ENCODE measurements around the gene CPD.
"Not testable (repeated sequence)": the region's sequence is repeated elsewhere in the genome, so short reads cannot be mapped to it uniquely, and the experiment has no call there.

CPD gene

DNA sequence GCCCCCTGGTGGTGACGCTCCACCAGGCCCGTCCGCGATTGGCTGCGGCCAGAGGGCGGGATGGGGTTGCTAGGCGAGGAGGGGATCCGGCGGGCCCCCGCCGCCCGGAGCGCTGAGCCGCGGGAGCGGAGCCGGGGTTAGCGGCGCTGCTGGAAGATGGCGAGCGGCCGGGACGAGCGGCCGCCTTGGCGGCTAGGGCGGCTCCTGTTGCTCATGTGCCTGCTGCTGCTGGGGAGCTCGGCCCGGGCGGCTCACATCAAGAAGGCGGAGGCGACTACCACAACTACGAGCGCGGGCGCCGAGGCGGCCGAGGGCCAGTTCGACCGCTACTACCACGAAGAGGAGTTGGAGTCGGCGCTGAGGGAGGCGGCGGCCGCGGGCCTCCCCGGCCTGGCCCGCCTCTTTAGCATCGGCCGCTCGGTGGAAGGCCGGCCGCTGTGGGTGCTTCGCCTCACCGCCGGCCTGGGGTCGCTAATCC is at the start of gene CPD:
TSS of gene CPD (plus strand) at position 103 of the 478 bp plus-strand sequence. CDS start at position 157, 54 bp downstream.
- DNase-seq: peak; percentile 83

GRCh38 chr17:30332057-30332542 is 46.6 kb upstream of the CPD start:
- no peak for DNase-seq

DNA sequence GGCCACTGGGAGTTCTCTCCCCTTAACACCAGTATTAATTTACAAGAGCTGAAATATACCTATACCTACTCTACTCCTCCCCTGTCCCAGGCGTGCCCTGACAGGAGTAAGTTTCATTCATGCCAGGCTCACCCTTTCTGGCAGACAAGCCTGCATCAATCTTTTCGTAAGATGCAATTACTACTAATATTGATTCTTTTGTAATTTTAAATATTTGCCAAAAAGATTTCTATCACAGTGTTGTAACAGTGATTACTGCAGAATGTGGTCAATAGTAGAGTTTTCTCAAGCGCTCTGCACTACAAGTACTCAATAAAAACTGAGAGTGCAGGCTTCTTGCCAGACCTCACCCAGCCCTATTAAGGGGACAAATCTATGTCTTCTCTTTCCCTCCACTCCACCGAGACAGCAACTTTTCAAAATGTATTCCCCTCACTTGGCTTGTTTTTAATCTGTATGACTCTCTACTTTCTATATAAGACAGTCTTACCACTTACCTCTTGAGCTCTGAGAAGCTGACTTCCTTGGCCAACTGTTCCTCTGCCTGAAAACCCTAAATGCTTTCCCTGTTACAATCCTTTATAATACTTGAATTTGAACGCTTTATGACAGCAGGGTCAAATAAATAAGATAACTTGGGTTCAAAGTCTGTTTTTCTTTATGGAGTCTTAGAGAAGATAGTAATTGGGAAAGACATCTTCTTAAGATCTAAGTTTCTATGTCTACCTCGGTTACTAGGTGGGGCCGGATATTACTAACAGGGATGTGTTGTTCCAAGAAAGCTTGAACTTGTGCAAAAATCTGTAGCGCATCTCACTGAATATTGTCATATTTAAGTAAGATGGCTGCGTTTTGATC is 45.0 kb upstream of the CPD start, which contains the start of gene TMIGD1:
TSS of gene TMIGD1 (minus strand) at position 555 of the 858 bp plus-strand sequence. CDS start 1,924 bp downstream, outside the sequence.
- no peak for DNase-seq

DNA sequence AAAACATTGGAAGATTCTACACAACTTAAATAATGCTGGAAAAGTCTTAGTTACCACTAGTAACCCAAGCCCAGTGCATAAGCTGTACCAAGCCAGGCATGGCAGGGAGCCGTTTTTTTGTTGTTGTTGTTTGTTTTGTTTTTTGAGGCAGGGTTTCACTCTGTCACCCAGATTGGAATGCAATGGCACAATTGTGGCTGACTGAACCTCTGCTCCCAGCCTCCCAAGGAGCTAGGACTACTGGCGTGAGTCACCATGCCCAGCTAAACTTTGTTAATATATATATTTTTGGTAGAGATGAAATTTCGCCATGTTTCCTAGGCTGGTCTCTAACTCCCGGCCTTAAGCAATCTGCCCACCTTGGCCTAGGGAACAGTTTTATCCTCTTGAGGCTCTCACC is 44.3 kb upstream of the CPD start:
- DNase-seq: no peak

GRCh38 chr17:30336369-30337171 is 42.2 kb upstream of the CPD start:
- peak; percentile 77 for DNase-seq

DNA sequence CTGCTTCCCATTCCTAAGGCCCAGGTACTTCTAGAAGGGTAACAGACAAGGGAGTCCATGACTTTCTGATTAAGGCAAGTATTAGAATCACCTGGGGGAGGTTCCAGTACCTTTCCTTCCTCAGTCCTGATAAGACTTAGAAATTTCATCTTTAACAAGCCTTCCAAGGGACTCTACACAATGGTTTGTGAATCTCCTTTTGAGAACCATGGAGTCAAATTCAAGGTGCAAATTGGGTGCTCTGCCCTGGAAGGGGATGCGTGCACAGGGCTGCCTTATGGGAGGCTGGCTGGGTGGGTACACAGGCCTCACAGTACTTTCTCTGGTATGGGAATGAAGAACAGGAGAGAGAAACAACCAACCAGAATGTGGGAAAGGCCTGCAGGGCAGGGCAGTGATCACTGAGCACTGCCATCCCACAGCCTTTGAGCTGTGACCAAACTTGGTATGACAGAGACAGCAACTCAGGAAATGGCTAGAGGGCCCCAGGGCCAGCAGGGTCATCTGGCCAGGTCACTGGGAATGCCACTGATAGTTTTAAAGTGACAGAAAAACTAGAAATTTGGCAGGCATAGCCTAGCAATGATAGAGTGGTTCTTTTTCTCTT is 41.2 kb upstream of the CPD start:
- no peak for DNase-seq

DNA sequence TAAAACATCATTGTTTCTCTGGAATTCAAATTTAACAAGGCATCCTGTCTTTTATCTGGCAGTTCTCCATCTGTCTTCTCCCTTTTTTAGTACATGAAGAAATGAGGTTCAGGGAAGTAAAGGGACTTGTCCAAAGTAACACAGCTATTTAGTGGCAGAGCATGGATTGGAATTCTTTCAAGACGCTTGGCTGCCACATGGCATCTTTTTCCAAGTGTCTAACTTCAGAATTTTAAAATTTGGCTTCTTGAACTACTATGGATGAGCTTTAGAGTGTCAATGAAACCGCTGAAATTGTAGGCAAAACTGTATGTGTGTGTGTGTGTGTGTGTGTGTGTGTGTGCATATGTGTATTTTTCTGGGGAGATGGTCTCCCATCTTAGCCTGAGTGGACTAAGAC is 39.6 kb upstream of the CPD start:
- no peak for DNase-seq

GRCh38 chr17:30340801-30341356 is 37.8 kb upstream of the CPD start:
- no peak for DNase-seq

GRCh38 chr17:30341703-30342249 is 37.0 kb upstream of the CPD start:
- no peak for DNase-seq

DNA sequence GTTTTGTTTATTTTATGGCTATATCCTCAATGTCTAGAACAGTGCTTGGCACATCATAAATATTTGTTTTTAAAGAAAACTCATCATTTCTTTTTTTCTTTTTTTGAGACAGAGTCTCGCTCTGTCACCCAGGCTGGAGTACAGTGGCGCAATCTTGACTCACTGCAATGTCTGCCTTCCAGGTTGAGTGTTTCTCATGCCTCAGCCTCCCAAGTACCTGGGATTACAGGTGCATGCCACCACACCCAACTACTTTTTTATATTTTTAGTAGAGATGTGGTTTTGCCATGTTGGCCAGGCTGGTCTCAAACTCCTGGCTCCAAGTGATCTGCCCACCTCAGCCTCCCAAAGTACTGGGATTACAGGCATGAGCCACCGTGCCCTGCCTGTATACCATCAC is 35.5 kb upstream of the CPD start:
- not testable (repeated sequence) for DNase-seq

GRCh38 chr17:30343796-30344195 is 34.9 kb upstream of the CPD start:
- DNase-seq: no peak

GRCh38 chr17:30344283-30345088 is 34.2 kb upstream of the CPD start:
- no peak for DNase-seq

GRCh38 chr17:30345089-30345433 is 33.7 kb upstream of the CPD start:
- DNase-seq: no peak

DNA sequence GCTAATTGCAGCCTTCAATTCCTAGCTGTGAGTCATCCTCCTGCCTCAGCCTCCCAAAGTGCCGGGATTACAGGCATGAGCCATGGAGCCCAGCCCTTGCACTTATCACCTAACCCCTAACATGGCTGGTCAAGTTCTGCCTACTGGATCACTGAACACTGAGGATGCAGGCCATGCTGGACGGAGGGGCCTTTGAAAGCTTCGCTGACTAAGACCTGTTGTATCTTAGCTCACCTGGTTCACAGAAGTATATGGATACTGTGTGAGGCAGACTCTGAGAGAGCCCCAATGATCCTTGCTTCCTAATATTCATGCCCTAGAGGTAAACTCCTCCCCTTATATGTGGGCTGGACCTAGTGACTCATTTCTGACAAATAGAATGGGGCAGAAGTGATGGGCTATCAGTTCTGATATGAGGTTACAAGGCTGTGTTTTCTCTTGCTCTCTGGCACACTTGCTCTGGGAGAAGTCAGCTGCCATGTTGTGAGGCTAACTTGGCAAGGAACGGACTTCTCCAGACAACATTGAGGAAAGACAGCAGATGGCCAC is 33.1 kb upstream of the CPD start:
- no peak for DNase-seq

- DNase-seq: no peak
Measured at GRCh38 chr17:30346221-30346795, 32.4 kb upstream of the CPD start.

- DNase-seq: no peak
Measured at GRCh38 chr17:30347488-30347887, 31.2 kb upstream of the CPD start.

- no peak for DNase-seq
Measured at GRCh38 chr17:30349252-30349651, 29.5 kb upstream of the CPD start.

DNA sequence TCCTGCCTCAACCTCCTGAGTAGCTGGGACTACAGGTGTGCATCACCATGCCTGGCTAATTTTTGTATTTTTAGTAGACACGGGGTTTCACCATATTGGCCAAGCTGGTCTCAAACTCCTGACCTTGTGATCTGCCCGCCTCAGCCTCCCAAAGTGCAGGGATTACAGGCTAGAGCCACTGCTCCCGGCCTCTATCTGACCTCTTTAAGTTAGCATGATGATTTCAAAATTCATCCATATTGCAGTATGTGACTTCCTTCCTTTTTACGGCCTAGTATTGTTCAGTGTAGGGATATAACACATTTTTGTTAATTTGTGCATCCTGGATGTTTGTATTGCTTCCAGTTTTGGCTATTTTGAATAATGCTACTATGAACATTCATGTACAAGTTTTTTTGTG is 27.5 kb upstream of the CPD start:
- DNase-seq: not testable (repeated sequence)

GRCh38 chr17:30351735-30352134 is 27.0 kb upstream of the CPD start:
- no peak for DNase-seq

GRCh38 chr17:30352240-30352814 is 26.4 kb upstream of the CPD start:
- no peak for DNase-seq

GRCh38 chr17:30354701-30355100 is 24.0 kb upstream of the CPD start:
- DNase-seq: no peak
